GM12878 (cell line): Measurements from ENCODE around the gene PSAP. TPM values are rescaled to one million over a fixed set of nuclear protein-coding genes. Genes with fewer than 3 reads are reported as not detected.

Experiments
- ATF2 ChIP-seq: IDR thresholded peaks from 2 replicates; pipeline ENCODE4 v1.6.1; 2012; ENCODE audit warnings: low read length, inconsistent platforms
- BCL11A ChIP-seq: IDR thresholded peaks from 2 replicates; pipeline ENCODE4 v1.6.1; 2011; ENCODE audit warnings: low read depth, low read length
- BCL3 ChIP-seq: IDR thresholded peaks from 2 replicates; pipeline ENCODE4 v1.6.1; 2011; ENCODE audit warnings: borderline replicate concordance, low read depth, mild to moderate bottlenecking, moderate library complexity, low read length; ENCODE audit not compliant: insufficient read depth, poor library complexity, severe bottlenecking
- CEBPB ChIP-seq, 2 experiments: fragments of 150-350 bp in 1 of 2; IDR thresholded peaks; 2 replicates each; pipeline ENCODE4 v1.6.1; 2012 to 2014; ENCODE audit warnings: low read depth in 2 of 2, low read length in 2 of 2, borderline replicate concordance in 1 of 2, inconsistent platforms in 1 of 2
- CUX1 ChIP-seq: IDR thresholded peaks from 2 replicates; pipeline ENCODE4 v1.6.1; 2012; ENCODE audit warnings: improper control_type of control experiment, low read depth, low read length; ENCODE audit not compliant: insufficient replicate concordance
- ETV6 ChIP-seq, 2 experiments: fragments of 450-650 bp in 1 of 2; IDR thresholded peaks in 1 of 2; conservative IDR thresholded peaks in 1 of 2; 2 replicates each; pipeline ENCODE4 v1.6.1; 2014; ENCODE audit warnings: antibody characterized with exemption in 1 of 2, borderline replicate concordance in 1 of 2, low read depth in 1 of 2, mild to moderate bottlenecking in 1 of 2, moderate library complexity in 1 of 2
- FOXK2 ChIP-seq: fragments of 450-650 bp; IDR thresholded peaks from 2 replicates; pipeline ENCODE4 v1.6.1; 2017; ENCODE audit warnings: mild to moderate bottlenecking, moderate library complexity
- HDAC6 ChIP-seq: fragments of 200-600 bp; sonication (generic); IDR thresholded peaks from one replicate; pipeline ENCODE4 v1.8.0; 2017; ENCODE audit warnings: antibody characterized with exemption; ENCODE audit not compliant: unreplicated experiment
- HDGF ChIP-seq: fragments of 450-650 bp; IDR thresholded peaks from 2 replicates; pipeline ENCODE4 v1.6.1; 2016; ENCODE audit warnings: antibody characterized with exemption
- KLF5 ChIP-seq: fragments of 450-650 bp; IDR thresholded peaks from 2 replicates; pipeline ENCODE4 v1.6.1; 2014; ENCODE audit warnings: mild to moderate bottlenecking; ENCODE audit not compliant: partially characterized antibody
- MTA2 ChIP-seq: fragments of 450-650 bp; IDR thresholded peaks from 2 replicates; pipeline ENCODE4 v1.6.1; 2016; ENCODE audit warnings: low read depth, mild to moderate bottlenecking, moderate library complexity
- NFXL1 ChIP-seq: fragments of 450-650 bp; IDR thresholded peaks from 2 replicates; pipeline ENCODE4 v1.6.1; 2017; ENCODE audit warnings: antibody characterized with exemption, mild to moderate bottlenecking, borderline replicate concordance
- POLR2A ChIP-seq: IDR thresholded peaks from 2 replicates; pipeline ENCODE4 v1.6.1; 2011; ENCODE audit warnings: low read depth, mild to moderate bottlenecking, low read length
- POLR2AphosphoS2 ChIP-seq: IDR thresholded peaks from 2 replicates; pipeline ENCODE4 v1.6.1; 2011; ENCODE audit warnings: low read depth, mild to moderate bottlenecking, low read length, improper control_type of control experiment, moderate library complexity
- RAD21 ChIP-seq: IDR thresholded peaks from 2 replicates; pipeline ENCODE4 v1.6.1; 2011; ENCODE audit warnings: mild to moderate bottlenecking, low read depth, low read length, moderate library complexity; ENCODE audit not compliant: insufficient read depth
- SMAD1 ChIP-seq: fragments of 450-650 bp; IDR thresholded peaks from 2 replicates; pipeline ENCODE4 v1.6.1; 2018; ENCODE audit warnings: mild to moderate bottlenecking, low read depth; ENCODE audit not compliant: partially characterized antibody
- SMARCA5 ChIP-seq: fragments of 450-650 bp; IDR thresholded peaks from 2 replicates; pipeline ENCODE4 v1.6.1; 2017; ENCODE audit warnings: mild to moderate bottlenecking
- TCF3 ChIP-seq: IDR thresholded peaks from 2 replicates; pipeline ENCODE4 v1.6.1; 2012; ENCODE audit warnings: low read depth, mild to moderate bottlenecking, low read length, borderline replicate concordance; ENCODE audit not compliant: insufficient read depth
- USF2 ChIP-seq: IDR thresholded peaks from 2 replicates; pipeline ENCODE4 v1.6.1; 2011; ENCODE audit warnings: low read depth, low read length, improper control_type of control experiment, borderline replicate concordance
- YBX1 ChIP-seq: fragments of 450-650 bp; IDR thresholded peaks from 2 replicates; pipeline ENCODE4 v1.6.1; 2016; ENCODE audit warnings: antibody characterized with exemption
- polyA plus RNA-seq, 11 experiments: library from polyadenylated mRNA; depleted of rRNA in 4 of 11; unstranded in 6 of 11; stranded (reverse) in 5 of 11; fragments of >200 nt; fragmentation: Nextera tagmentation in 4 of 11; fragmentation: Illumina TruSeq in 1 of 11; extraction: Ambion mirVana in 4 of 11; extraction: Trizol in 1 of 11; gene quantifications; 1 replicate in 1 of 11; 2 replicates in 10 of 11; pipeline versions ENCODE4 v1.2.1 to v1.2.3, GENCODE V29; 2011 to 2016; ENCODE audit warnings: inconsistent platforms in 2 of 11, missing spikeins in 2 of 11, low read depth in 1 of 11
- total RNA-seq, 4 experiments: library from RNA; depleted of rRNA in 3 of 4; stranded (reverse); fragments of >200 nt in 3 of 4; fragmentation: Illumina TruSeq in 1 of 4; extraction: Trizol in 1 of 4; gene quantifications; 2 replicates each; pipeline versions ENCODE4 v1.2.1 to v1.2.3, GENCODE V29; 2013 to 2021

PSAP gene
- total and polyA plus RNA-seq, 10 of the 15 experiments (the other 5 are each of a cell fraction or from before 2014, with no cell fraction given), result 178 to 336 (median 286) TPM

GRCh38 chr10:71835671-71836595 is 15.1 kb downstream of the PSAP start (continued):
- TF ChIP-seq CEBPB (IDR thresholded peaks at IDR 0.05; ENCODE audit: borderline replicate concordance in 1 of 2, low read depth in 2 of 2, low read length in 2 of 2), result 0 out of 4 replicates have a peak, but pooled peaks of 1 of the 2 experiments have one; percentile 64
- no peak for TF ChIP-seq POLR2AphosphoS2
- peak; percentile 98 for TF ChIP-seq BCL3
- no peak for TF ChIP-seq HDAC6
- TF ChIP-seq TCF3, result peak; percentile 78; the same call in 1 of the 2 replicates
- TF ChIP-seq CUX1, result peak; percentile 85
- peak; percentile 50 for TF ChIP-seq SMAD1
- TF ChIP-seq POLR2A, result no peak
- peak in 1 of 2 experiments; percentile 80; a peak in 2 of 4 replicates for TF ChIP-seq ETV6 (conservative IDR thresholded peaks at IDR 0.05 in 1 of 2, IDR thresholded peaks at IDR 0.05 in 1 of 2; ENCODE audit: borderline replicate concordance in 1 of 2, low read depth in 1 of 2)
- TF ChIP-seq ATF2, result peak; percentile 94
- no peak for TF ChIP-seq HDGF
- TF ChIP-seq FOXK2, result no peak
- TF ChIP-seq KLF5, result no peak
- no peak; the same call in 1 of the 2 replicates for TF ChIP-seq USF2
- no peak for TF ChIP-seq NFXL1
- TF ChIP-seq SMARCA5, result 0 out of 2 replicates have a peak, but pooled peaks have one; percentile 14
- peak; percentile 92 for TF ChIP-seq MTA2
- peak; percentile 99 for TF ChIP-seq BCL11A
- no peak for TF ChIP-seq RAD21
- TF ChIP-seq YBX1, result peak; percentile 88; the same call in 1 of the 2 replicates
